NCI-H128 (cell line): ENCODE measurements around the gene PRRG1.
"Not testable (repeated sequence)": the region's sequence is repeated elsewhere in the genome, so short reads cannot be mapped to it uniquely, and the experiment has no call there.

ENCODE experiments used
- DNase-seq: peaks from one replicate; lab custom pipeline; 2025; ENCODE audit not compliant: unreplicated experiment; lab: John Stamatoyannopoulos, UW

The PRRG1 gene

DNA sequence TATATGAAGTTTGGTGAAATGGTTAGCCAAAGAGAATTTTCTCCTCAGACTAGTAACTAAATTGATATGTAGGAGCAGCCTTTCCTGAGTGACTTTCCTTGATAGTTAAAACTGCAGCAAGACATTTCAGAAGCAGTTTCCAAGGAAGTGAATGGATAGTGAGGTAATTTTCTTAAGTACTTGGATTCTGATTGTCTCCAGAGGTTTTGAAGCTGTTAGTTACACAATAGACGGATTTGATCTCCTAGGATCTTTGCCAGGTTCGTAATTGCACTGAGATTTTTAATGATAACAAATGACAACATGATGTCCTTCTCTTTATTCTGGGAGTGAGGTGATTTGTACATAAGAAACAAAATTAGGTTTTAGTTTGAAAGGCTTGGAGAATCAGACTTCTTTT, 29.2 kb downstream of the PRRG1 start:
- no peak for DNase-seq

DNA sequence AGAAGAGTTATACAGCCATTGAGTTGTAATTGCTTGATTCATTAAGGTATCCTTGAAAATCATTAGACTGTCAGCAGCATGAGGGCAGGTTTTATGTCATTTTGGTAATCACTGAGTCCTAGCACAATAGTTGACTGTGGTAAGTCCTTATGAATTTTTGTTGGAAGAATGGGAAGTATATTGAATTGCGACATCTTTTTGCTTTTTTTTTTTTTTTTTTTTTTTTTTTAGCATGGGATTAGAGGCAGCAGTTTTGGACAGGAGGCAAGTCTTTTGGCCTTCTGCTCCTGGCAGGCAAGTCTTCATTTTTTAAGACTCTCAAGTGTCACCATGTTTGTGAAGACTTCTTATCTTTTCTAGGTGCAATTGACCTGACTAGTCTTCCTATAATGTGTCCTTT, 29.7 kb downstream of the PRRG1 start:
- DNase-seq: no peak

DNA sequence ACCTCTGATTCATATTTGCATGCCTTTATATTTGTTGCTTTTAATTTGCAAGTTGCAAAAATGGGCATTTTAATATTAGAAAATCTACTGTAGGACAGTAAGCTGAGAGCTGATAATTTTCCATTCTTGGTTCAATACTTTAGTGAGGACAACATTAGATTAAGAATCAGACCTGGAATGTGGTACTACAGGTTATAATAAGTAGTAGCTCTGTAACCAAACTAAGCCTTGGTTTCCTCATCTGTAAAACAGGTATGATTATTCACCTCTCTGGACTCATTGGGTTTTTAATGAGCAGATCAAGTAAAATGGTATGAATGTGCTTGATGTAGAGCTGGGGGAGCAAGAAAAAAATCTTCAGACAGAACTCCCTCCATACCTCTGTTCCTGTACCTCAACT, 31.1 kb downstream of the PRRG1 start:
- no peak for DNase-seq

DNA sequence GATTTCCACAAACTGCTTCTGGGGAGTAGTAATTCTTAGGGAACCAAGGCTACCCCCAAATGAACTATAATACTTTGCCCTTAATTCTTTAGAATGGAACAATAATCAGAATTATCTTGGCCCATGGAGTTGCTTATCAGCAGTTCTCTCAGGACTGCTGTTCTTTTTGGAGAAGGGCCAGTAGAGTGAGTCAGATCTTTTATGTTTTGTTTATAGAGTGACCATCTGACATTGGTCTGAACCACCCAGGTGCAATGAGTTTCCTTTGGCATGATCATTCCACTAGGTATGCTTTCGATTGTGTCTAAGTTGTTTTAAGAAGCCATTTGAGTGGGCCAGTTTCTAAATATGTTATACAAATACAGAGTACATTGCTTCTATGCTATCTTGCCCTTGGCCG, 31.8 kb downstream of the PRRG1 start:
- no peak for DNase-seq

- no peak for DNase-seq
These were observed 34.1 kb downstream of the PRRG1 start for GRCh38 chrX:37383313-37383712.

DNA sequence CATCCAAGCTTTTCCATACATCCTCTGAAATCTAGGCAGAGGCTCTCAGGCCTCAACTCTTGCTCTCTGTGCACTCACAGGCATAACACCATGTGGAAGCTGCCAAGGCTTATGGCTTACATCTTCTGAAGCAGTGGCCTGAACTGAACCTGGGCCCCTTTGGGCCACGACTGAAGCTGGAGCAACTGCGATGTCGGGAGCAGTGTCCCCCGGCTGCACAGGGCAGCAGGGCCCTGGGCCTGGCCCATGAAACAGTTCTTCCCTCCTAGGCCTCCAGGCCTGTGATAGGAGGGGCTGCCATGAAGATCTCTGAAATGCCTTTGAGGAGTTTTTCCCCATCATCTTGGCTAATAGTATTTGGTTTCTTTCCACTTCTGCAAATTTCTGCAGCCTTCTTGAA, 39.2 kb downstream of the PRRG1 start:
- no peak for DNase-seq

- no peak for DNase-seq
These were observed 56.8 kb downstream of the PRRG1 start for GRCh38 chrX:37405956-37406355.

- no peak for DNase-seq
These were observed 58.6 kb downstream of the PRRG1 start for GRCh38 chrX:37407736-37408135.

GRCh38 chrX:37409278-37409677, 60.1 kb downstream of the PRRG1 start:
- DNase-seq: no peak

GRCh38 chrX:37420185-37420584, 71.0 kb downstream of the PRRG1 start:
- DNase-seq: no peak

DNA sequence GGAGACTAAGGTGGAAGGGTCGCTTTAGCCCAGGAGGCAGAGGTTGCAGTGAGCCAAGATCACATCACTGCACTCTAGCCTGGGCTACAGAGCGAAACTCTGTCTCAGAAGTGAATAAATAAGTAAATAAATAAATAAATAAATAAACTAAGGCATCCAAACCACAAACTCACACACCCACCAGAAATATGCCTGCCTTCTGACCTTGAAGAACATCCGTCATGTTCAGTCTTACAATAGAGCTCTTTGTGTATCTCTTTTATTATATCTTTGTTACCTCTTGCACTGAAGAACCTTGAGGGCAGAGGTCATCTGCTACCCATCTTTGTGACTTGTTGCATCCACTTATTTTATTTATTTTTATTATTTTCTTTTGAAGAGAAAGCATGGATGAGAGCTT, 71.6 kb downstream of the PRRG1 start:
- DNase-seq: no peak

DNA sequence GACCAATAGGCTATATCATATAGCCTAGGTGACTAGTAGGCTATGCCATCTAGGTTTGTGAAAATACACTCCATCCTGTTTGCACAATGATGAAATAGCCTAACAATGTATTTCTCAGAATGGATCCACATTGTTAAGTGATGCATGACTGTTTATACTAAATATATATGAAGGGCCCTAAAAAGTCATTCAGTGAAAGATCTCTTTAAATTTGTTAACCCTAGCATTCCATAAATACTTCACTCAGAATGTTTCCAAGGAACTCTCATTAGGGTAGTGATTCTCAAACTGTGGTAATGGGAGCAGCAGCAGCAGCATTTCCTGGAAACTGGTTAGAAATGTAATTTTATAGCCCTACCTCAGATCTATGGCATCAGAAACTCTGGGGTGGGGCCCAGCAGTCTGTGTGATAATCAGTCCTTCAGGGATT, 74.9 kb downstream of the PRRG1 start:
- DNase-seq: no peak

DNA sequence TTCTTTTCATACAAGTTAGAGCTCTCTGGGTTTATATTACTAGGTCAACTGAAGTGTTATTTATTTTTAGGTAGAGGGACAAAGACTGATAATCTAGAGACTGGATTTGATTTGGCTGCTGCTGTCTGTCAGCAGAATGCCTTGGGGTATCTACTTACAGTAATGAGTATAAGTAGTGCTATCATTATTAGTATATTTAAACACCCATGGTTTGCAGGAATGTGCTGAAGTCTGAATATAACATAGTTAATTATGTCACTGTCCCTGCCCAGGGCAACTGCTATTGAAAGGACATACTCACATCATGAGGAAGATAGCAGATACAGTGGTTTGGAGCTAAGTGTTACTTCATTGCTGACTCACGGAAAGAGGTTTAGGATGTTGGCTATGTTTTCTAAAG, 76.2 kb downstream of the PRRG1 start:
- no peak for DNase-seq

DNA sequence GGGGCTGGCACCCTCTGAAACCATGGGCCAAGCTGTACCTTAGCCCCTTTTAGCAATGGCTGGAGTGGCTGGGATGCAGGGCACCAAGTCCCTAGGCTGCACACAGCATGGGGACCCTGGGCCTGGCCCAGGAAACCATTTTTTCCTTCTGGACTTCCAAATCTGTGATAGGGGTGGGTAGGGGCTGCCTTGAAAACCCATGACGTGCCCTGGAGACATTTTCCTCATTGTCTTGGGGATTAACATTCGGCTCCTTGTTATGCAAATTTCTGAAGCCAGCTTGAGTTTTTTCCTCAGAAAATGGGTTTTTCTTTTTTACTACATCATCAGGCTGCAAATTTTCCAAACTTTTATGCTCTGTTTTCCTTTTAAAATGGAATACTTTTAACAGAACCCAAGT, 79.8 kb downstream of the PRRG1 start:
- DNase-seq: not testable (repeated sequence)

- no peak for DNase-seq
These were observed 85.2 kb downstream of the PRRG1 start for GRCh38 chrX:37434362-37434761.

DNA sequence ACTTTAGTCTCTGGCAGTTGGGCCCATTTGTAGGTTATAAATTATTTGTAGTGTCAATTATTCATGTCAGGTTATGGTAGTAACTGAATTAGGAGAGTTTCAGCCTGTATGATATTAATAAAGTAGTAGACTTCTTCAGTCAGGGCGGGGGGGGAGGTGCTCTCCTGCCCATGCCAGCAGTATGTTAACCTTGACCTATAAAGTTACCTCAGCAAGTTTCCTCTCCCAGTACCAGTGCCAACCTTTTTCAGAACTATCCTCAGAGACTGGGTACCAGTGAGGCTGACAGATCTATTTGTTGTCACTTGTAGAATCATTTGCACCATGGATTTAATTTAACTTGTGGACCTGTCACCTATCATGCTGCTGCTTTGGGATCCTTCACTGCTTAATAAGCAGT, 88.0 kb downstream of the PRRG1 start:
- no peak for DNase-seq

DNA sequence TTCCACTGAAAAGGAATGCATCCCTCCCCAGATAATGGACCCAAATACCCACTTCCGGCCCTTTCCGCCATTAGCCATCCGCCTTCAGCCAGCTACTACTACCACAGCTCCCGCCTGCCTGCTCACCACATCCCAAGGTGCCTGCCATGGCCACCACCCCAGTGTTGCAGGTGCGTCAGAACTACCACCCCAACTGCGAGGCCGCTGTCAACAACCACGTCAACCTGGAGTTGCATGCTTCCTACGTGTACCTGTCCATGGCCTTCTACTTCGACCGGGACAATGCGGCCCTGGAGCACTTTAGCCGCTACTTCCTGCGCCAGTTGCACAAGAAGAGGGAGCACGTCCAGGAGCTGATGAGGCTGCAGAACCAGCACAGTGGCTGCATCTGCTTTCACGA, 92.2 kb downstream of the PRRG1 start:
- DNase-seq: no peak

DNA sequence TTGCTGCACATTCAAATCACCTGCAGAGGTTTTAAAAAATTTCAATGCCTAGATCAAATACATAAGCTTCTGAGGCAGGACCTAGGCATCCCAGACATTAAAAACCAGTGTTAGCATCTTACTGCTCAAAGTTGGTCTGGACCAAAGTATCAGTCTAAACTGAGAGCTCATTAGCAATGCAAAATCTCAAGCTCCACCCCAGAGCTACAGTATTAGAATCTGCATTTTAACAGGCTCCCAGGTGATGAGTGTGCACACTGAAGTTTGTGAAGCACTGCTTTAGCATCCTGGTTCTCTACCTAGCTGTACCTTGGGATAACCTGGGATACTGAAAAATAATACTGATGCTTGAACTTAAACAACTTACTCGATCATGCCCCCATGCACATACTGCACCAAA, 96.0 kb downstream of the PRRG1 start:
- DNase-seq: no peak

- DNase-seq: no peak
These were observed 104.7 kb downstream of the PRRG1 start for GRCh38 chrX:37453821-37454220.

- no peak for DNase-seq
These were observed 105.5 kb downstream of the PRRG1 start for GRCh38 chrX:37454537-37455285.

- DNase-seq: no peak
These were observed 106.2 kb downstream of the PRRG1 start for GRCh38 chrX:37455381-37455780.

GRCh38 chrX:37460285-37460684, 111.1 kb downstream of the PRRG1 start:
- DNase-seq: not testable (repeated sequence)

DNA sequence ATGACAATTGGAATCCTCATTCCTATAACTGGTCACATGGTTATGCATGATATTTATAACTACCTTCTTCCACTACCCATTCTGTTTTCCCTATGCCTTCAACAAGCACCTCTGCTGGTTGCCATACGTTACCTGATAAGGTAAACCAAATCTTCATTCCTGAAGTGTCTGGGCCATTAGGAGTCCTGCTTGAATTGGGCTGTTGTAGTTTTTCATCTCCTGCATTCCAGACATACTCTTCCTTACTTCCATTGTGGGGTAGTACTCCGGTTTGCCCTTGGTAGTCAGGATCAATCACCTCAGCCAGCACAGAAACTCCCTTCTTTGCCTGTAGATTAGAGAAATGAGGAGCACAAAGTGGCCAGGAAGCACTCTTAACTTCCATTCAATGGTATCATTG, 113.2 kb downstream of the PRRG1 start:
- no peak for DNase-seq
